CD4-positive, alpha-beta T cell (primary cell): ENCODE data around the gene CHD3. TPM values are rescaled to one million over a fixed set of nuclear protein-coding genes. Genes with fewer than 3 reads are reported as not detected.

Experiments
- ATAC-seq: fragments of 200-7000 bp; cut with Tn5 transposase; one replicate; pipeline ENCODE4 v1.10.0; 2022; ENCODE audit warnings: mild to moderate bottlenecking; ENCODE audit not compliant: poor library complexity
- CTCF ChIA-PET: fragments of 350-600 bp; sonication (Branson Sonifier 250); formaldehyde crosslinking; loops from one replicate; lab custom pipeline; 2021; ENCODE audit warnings: antibody characterized with exemption, inconsistent platforms; lab: Charles Lee
- POLR2A ChIA-PET: fragments of 350-600 bp; sonication (Branson Sonifier 250); formaldehyde crosslinking; loops from one replicate; lab custom pipeline; 2021; ENCODE audit warnings: antibody characterized with exemption, inconsistent platforms; lab: Charles Lee
- DNase-seq, 14 experiments: peaks; one replicate each; pipeline ENCODE4 v3.0.0-alpha.2; 2013 to 2020; ENCODE audit warnings: mixed read lengths in 2 of 14
- H3K27ac ChIP-seq, 2 donors: one replicate each; pipeline versions ENCODE4 v1.5.1 to v1.7.0; 2013; ENCODE audit warnings: low read length in 2 of 2, low read depth in 1 of 2, mild to moderate bottlenecking in 1 of 2
- H3K27me3 ChIP-seq, 2 experiments: 1 replicate in 1 of 2; 2 replicates in 1 of 2; pipeline versions ENCODE4 v1.6.1 to v1.7.0; 2013; ENCODE audit warnings: low read length in 2 of 2, control low read depth in 1 of 2, mild to moderate bottlenecking in 1 of 2, moderate library complexity in 1 of 2; ENCODE audit not compliant: insufficient read depth in 2 of 2, control insufficient read depth in 1 of 2
- H3K36me3 ChIP-seq: one replicate; pipeline ENCODE4 v1.6.1; 2013; ENCODE audit warnings: low read length, control low read depth; ENCODE audit not compliant: insufficient read depth
- H3K4me1 ChIP-seq: one replicate; pipeline ENCODE4 v1.6.1; 2013; ENCODE audit warnings: low read length, control low read depth; ENCODE audit not compliant: insufficient read depth
- H3K4me3 ChIP-seq: one replicate; pipeline ENCODE4 v1.5.1; 2013; ENCODE audit warnings: mild to moderate bottlenecking, low read length, moderate library complexity
- H3K9me3 ChIP-seq, 2 experiments: 1 replicate in 1 of 2; 2 replicates in 1 of 2; pipeline versions ENCODE4 v1.6.1 to v1.7.0; 2013; ENCODE audit warnings: low read length in 2 of 2, mild to moderate bottlenecking in 2 of 2, control low read depth in 1 of 2, moderate library complexity in 1 of 2; ENCODE audit not compliant: control insufficient read depth in 1 of 2, insufficient read depth in 1 of 2
- H3K27ac Mint-ChIP-seq: one replicate; pipeline ENCODE4 v1.8.0; 2020; ENCODE audit warnings: mixed read lengths
- H3K27me3 Mint-ChIP-seq: one replicate; pipeline ENCODE4 v1.8.0; 2021; ENCODE audit warnings: mixed read lengths
- H3K36me3 Mint-ChIP-seq: one replicate; pipeline ENCODE4 v1.8.0; 2021; ENCODE audit warnings: low read depth, mixed read lengths
- H3K4me1 Mint-ChIP-seq: one replicate; pipeline ENCODE4 v1.8.0; 2021; ENCODE audit warnings: low read depth, mixed read lengths
- H3K4me3 Mint-ChIP-seq: one replicate; pipeline ENCODE4 v1.8.0; 2020; ENCODE audit warnings: mild to moderate bottlenecking, mixed read lengths
- H3K9me3 Mint-ChIP-seq: one replicate; pipeline ENCODE4 v1.8.0; 2020; ENCODE audit warnings: mixed read lengths
- CTCF ChIP-seq: fragments of 200-600 bp; IDR thresholded peaks from one replicate; pipeline ENCODE4 v1.8.0; 2022; ENCODE audit warnings: antibody characterized with exemption, mild to moderate bottlenecking
- intact Hi-C, 2 experiments: fragments of 100-400 bp; cut with DNase I in 1 of 2; cut with micrococcal nuclease in 1 of 2; formaldehyde crosslinking; loops; one replicate each; pipeline versions ENCODE4 v1.15.1 to v1.9.0; 2023 to 2025; cut with DNase I, micrococcal nuclease
- total RNA-seq, 174 experiments: library from RNA in 2 of 174; stranded (reverse) in 2 of 174; gene quantifications; one replicate each; pipeline ENCODE4 v1.2.3 and lab custom pipeline; 2021 to 2026

The CHD3 gene
- total RNA-seq, 2 experiments from 2014 or later, result 263 to 297 TPM

GRCh38 chr17:7894866-7895265 is 6.3 kb downstream of the CHD3 start:
- Histone ChIP-seq H3K27ac (no peak overlapping the region), H3K4me1 (peaks cover 5% of the 10 kb centered on the region), H3K27me3 (no peaks in the 10 kb centered on the region), H3K36me3 (peaks cover 96% of the 10 kb centered on the region), H3K9me3 (no peaks in the 10 kb centered on the region), H3K4me3 (no peak overlapping the region)
- peaks cover 69% of the 10 kb centered on the region for H3K36me3 Mint-ChIP-seq
- intact Hi-C loops, result loop anchor here in 1 of 2 experiments (5.0 kb wide), 1 partner anchor 73 kb away; no protein-coding TSS in a partner anchor
- peak overlapping the region; percentile 22 for H3K27ac Mint-ChIP-seq
- ChIA-PET CTCF (no interaction called here), POLR2A (no interaction called here)
- ATAC-seq, result no peak
- H3K9me3 Mint-ChIP-seq, result no peaks in the 10 kb centered on the region
- no peak for DNase-seq
- no peak for TF ChIP-seq CTCF
- H3K4me3 Mint-ChIP-seq, result no peak overlapping the region
- peaks cover 12% of the 10 kb centered on the region for H3K4me1 Mint-ChIP-seq
- no peaks in the 10 kb centered on the region for H3K27me3 Mint-ChIP-seq

- Mint-ChIP-seq H3K27me3 (no peaks in the 10 kb centered on the region), H3K4me1 (peaks cover 12% of the 10 kb centered on the region), H3K4me3 (no peak overlapping the region), H3K36me3 (peaks cover 92% of the 10 kb centered on the region), H3K9me3 (no peaks in the 10 kb centered on the region), H3K27ac (no peak overlapping the region)
- Histone ChIP-seq H3K4me1 (peaks cover 3% of the 10 kb centered on the region), H3K27me3 (no peaks in the 10 kb centered on the region), H3K36me3 (peaks cover 95% of the 10 kb centered on the region), H3K4me3 (no peak overlapping the region), H3K27ac (no peak overlapping the region), H3K9me3 (no peaks in the 10 kb centered on the region)
- POLR2A ChIA-PET, result no interaction called here
- intact Hi-C loops, result no loop called here
- CTCF ChIA-PET, result interaction anchor here (0.7 to 3.0 kb wide), 9 partner anchors 29 to 92 kb away, joined by 3 to 17 read pairs (median 4); partner anchors contain the start of gene NAA38
- ATAC-seq (no peak), DNase-seq (no peak)
- TF ChIP-seq CTCF, result no peak
Observed at GRCh38 chr17:7897090-7897489, 8.5 kb downstream of the CHD3 start.

GRCh38 chr17:7897773-7898172 is 9.2 kb downstream of the CHD3 start:
- H3K9me3 ChIP-seq, result no peaks in the 10 kb centered on the region
- H3K4me3 ChIP-seq, result no peak overlapping the region
- TF ChIP-seq CTCF, result peak; percentile 11
- Mint-ChIP-seq H3K4me3 (no peak overlapping the region), H3K27ac (peak overlapping the region; percentile 7), H3K9me3 (no peaks in the 10 kb centered on the region), H3K4me1 (peaks cover 12% of the 10 kb centered on the region), H3K36me3 (peaks cover 98% of the 10 kb centered on the region), H3K27me3 (no peaks in the 10 kb centered on the region)
- H3K27me3 ChIP-seq, result no peaks in the 10 kb centered on the region
- ATAC-seq (peak; percentile 82), DNase-seq (peak in 3 of 14 experiments; percentile 46 to 68 (median 59))
- H3K4me1 ChIP-seq, result peaks cover 3% of the 10 kb centered on the region
- intact Hi-C loops, result no loop called here
- peaks cover 96% of the 10 kb centered on the region for H3K36me3 ChIP-seq
- no peak overlapping the region for H3K27ac ChIP-seq
- ChIA-PET CTCF (interaction anchor here (0.6 to 3.0 kb wide), 11 partner anchors 12 to 91 kb away, joined by 3 to 17 read pairs (median 4); partner anchors contain the start of gene NAA38), POLR2A (interaction anchor here (0.8 kb wide), 1 partner anchor 41 kb away, joined by 4 read pairs; the partner anchor contains the start of gene NAA38)
